HG03135 (cell line): ENCODE data around the gene ROBO1.
"Not testable (repeated sequence)": the region's sequence is repeated elsewhere in the genome, so short reads cannot be mapped to it uniquely, and the experiment has no call there.

ENCODE experiments used
- ATAC-seq: cut with Tn5 transposase; IDR thresholded peaks from one replicate; pipeline ENCODE4 v1.9.1; 2021; ENCODE audit warnings: mild to moderate bottlenecking, moderate library complexity; ENCODE audit not compliant: unreplicated experiment

ROBO1 gene

GRCh38 chr3:78887547-78888011, 880.2 kb downstream of the ROBO1 start:
- ATAC-seq: no peak

GRCh38 chr3:78887029-78887428, 880.8 kb downstream of the ROBO1 start:
- ATAC-seq: no peak

- not testable (repeated sequence) for ATAC-seq
These were observed 883.2 kb downstream of the ROBO1 start for GRCh38 chr3:78884567-78884966.

- no peak for ATAC-seq
These were observed 885.5 kb downstream of the ROBO1 start for GRCh38 chr3:78882251-78882650.

GRCh38 chr3:78881501-78881900, 886.3 kb downstream of the ROBO1 start:
- ATAC-seq: no peak

- no peak for ATAC-seq
These were observed 887.0 kb downstream of the ROBO1 start for GRCh38 chr3:78880603-78881461.

GRCh38 chr3:78879295-78879860, 888.4 kb downstream of the ROBO1 start:
- ATAC-seq: no peak

- ATAC-seq: no peak
These were observed 889.0 kb downstream of the ROBO1 start for GRCh38 chr3:78878789-78879188.

GRCh38 chr3:78878011-78878410, 889.8 kb downstream of the ROBO1 start:
- ATAC-seq: no peak

GRCh38 chr3:78875851-78876250, 891.9 kb downstream of the ROBO1 start:
- no peak for ATAC-seq

GRCh38 chr3:78875436-78875835, 892.4 kb downstream of the ROBO1 start:
- ATAC-seq: no peak

- ATAC-seq: no peak
These were observed 894.2 kb downstream of the ROBO1 start for GRCh38 chr3:78873641-78874040.

GRCh38 chr3:78872195-78872594, 895.6 kb downstream of the ROBO1 start:
- no peak for ATAC-seq

- ATAC-seq: no peak
These were observed 896.8 kb downstream of the ROBO1 start for GRCh38 chr3:78871048-78871447.

GRCh38 chr3:78870484-78870883, 897.3 kb downstream of the ROBO1 start:
- ATAC-seq: no peak

GRCh38 chr3:78868570-78868969, 899.2 kb downstream of the ROBO1 start:
- no peak for ATAC-seq

GRCh38 chr3:78867409-78868372, 900.1 kb downstream of the ROBO1 start:
- no peak for ATAC-seq

GRCh38 chr3:78863306-78864203, 904.2 kb downstream of the ROBO1 start:
- no peak for ATAC-seq

- ATAC-seq: no peak
These were observed 906.6 kb downstream of the ROBO1 start for GRCh38 chr3:78861156-78861555.

GRCh38 chr3:78860567-78860966, 907.2 kb downstream of the ROBO1 start:
- no peak for ATAC-seq
